Measurements from ENCODE around the gene UBE3B. TPM values are rescaled to one million over a fixed set of nuclear protein-coding genes. Genes with fewer than 3 reads are reported as not detected.

UBE3B gene
- total RNA-seq, 4 donors from 2014 or later = 42.4 to 59.2 (median 49.1) TPM

- Histone ChIP-seq H3K27ac (replicated peaks in 1 of 4) (no peak overlapping the region), H3K9me3 (no peaks in the 10 kb centered on the region), H3K4me1 (no peaks in the 10 kb centered on the region), H3K4me3 (no peak overlapping the region), H3K27me3 (peaks cover 0 to 29% (median 0%) of the 10 kb centered on the region in 4 donors), H3K36me3 (peaks cover 0 to 39% (median 24%) of the 10 kb centered on the region in 4 donors)
- TF ChIP-seq POLR2AphosphoS5 (IDR thresholded peaks at IDR 0.05) (no peak), EP300 (IDR thresholded peaks at IDR 0.05) (no peak), POLR2A (IDR thresholded peaks at IDR 0.05; ENCODE audit: low read depth) (no peak)
- TF ChIP-seq, protein P1, sequence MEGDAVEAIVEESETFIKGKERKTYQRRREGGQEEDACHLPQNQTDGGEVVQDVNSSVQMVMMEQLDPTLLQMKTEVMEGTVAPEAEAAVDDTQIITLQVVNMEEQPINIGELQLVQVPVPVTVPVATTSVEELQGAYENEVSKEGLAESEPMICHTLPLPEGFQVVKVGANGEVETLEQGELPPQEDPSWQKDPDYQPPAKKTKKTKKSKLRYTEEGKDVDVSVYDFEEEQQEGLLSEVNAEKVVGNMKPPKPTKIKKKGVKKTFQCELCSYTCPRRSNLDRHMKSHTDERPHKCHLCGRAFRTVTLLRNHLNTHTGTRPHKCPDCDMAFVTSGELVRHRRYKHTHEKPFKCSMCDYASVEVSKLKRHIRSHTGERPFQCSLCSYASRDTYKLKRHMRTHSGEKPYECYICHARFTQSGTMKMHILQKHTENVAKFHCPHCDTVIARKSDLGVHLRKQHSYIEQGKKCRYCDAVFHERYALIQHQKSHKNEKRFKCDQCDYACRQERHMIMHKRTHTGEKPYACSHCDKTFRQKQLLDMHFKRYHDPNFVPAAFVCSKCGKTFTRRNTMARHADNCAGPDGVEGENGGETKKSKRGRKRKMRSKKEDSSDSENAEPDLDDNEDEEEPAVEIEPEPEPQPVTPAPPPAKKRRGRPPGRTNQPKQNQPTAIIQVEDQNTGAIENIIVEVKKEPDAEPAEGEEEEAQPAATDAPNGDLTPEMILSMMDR (IDR thresholded peaks at IDR 0.05) = no peak
- WGBS = 73% methylated on average over 17 of the region's 18 CpGs
- intact Hi-C loops (cut with DNase I) = no loop called here
- no peak for DNase-seq (ENCODE audit: extremely low spot score)
These were observed 78.2 kb downstream of the UBE3B start for GRCh38 chr12:109555431-109556315.

DNA sequence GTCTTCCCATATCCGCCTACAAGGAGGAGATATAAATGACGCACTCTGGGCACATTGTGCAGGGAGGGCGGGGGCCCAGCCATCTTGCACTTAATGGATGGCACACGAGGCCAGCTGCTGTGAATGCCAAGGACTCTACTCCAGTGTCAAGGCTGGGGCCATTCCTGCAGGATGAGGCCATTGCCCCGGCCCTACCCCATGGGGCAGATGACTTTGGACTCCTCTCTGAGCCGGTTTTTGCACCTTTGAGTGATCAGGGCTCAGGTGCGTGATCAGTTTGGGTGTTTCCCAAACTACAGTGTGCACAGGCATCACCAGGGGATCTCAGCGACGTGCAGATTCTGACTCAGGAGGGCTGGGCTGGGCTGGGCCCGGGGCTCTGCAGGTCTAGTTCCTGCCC, 79.8 kb downstream of the UBE3B start:
- intact Hi-C loops (cut with DNase I) = no loop called here
- H3K36me3 ChIP-seq = peaks cover 0 to 54% (median 39%) of the 10 kb centered on the region in 4 donors
- H3K9me3 ChIP-seq = no peaks in the 10 kb centered on the region
- H3K27ac ChIP-seq (replicated peaks in 1 of 4) = no peak overlapping the region
- 93% methylated on average over 8 of the region's 10 CpGs for WGBS
- DNase-seq (ENCODE audit: extremely low spot score) = no peak
- H3K4me3 ChIP-seq = no peak overlapping the region
- H3K27me3 ChIP-seq = peaks cover 0 to 15% (median 0%) of the 10 kb centered on the region in 4 donors
- H3K4me1 ChIP-seq = no peaks in the 10 kb centered on the region
- TF ChIP-seq POLR2AphosphoS5 (IDR thresholded peaks at IDR 0.05) (no peak), POLR2A (IDR thresholded peaks at IDR 0.05; ENCODE audit: low read depth) (no peak), EP300 (IDR thresholded peaks at IDR 0.05) (no peak)
- TF ChIP-seq, protein P1 (IDR thresholded peaks at IDR 0.05) = no peak

- Histone ChIP-seq H3K27ac (replicated peaks in 1 of 4) (no peak overlapping the region), H3K4me3 (no peak overlapping the region), H3K36me3 (peaks cover 0 to 60% (median 43%) of the 10 kb centered on the region in 4 donors), H3K4me1 (no peaks in the 10 kb centered on the region), H3K27me3 (peaks cover 0 to 9% (median 0%) of the 10 kb centered on the region in 4 donors), H3K9me3 (no peaks in the 10 kb centered on the region)
- intact Hi-C loops (cut with DNase I) = no loop called here
- 80% methylated on average over 7 of the region's 12 CpGs for WGBS
- no peak for TF ChIP-seq POLR2AphosphoS5 (IDR thresholded peaks at IDR 0.05)
- TF ChIP-seq, protein P1 (IDR thresholded peaks at IDR 0.05) = no peak
- TF ChIP-seq POLR2A (IDR thresholded peaks at IDR 0.05; ENCODE audit: low read depth) = no peak
- TF ChIP-seq EP300 (IDR thresholded peaks at IDR 0.05) = no peak
- DNase-seq (ENCODE audit: extremely low spot score) = no peak
These were observed 80.4 kb downstream of the UBE3B start for GRCh38 chr12:109557805-109558204.

DNA sequence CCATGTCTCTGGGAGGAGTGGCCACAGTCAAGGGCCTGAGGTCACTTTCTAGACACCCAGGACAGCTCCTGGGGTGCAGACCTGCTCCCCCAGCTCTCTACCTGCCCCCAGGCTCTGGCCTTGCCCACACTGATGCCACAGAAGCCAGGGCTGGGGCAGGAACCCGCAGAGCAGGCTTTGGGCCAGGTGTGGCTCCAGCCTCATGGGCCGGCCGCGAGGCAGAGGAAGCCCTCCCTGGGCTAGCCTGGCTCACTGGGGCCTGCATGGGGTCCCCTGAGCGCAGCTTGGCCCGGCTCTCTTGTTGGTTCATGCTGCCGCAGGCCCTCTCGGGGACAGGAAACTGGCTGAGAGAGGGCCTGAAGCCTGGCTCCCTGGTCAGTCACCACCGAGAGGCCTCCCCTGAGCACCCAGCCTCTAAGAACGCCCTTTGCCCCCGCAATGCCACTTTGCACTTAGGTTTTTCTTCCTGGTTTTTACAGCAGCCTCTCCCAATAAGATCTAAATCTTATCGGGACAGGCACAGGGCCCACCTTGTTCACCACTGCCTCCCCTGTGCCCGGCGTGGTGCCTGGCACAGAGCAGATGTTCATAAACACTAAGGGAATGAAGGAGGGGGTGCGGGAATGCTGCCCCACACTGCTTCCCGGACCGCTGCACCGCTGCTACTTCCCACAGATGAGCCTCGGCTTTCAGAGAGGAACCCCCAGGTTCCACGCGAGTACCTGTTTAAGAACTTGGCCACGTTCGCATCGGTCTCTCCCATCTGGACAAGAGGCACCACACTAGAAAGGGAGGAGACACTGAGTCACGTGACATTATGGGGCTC, 81.2 kb downstream of the UBE3B start:
- Histone ChIP-seq H3K27ac (replicated peaks in 1 of 4) (no peak overlapping the region), H3K27me3 (peaks cover 0 to under 1% (median 0%) of the 10 kb centered on the region in 4 donors), H3K4me1 (no peaks in the 10 kb centered on the region), H3K9me3 (no peaks in the 10 kb centered on the region), H3K4me3 (no peak overlapping the region), H3K36me3 (peaks cover 0 to 68% (median 47%) of the 10 kb centered on the region in 4 donors)
- WGBS = 91% methylated on average over 19 of the region's 25 CpGs
- intact Hi-C loops (cut with DNase I) = no loop called here
- TF ChIP-seq, protein P1 (IDR thresholded peaks at IDR 0.05) = no peak
- no peak for TF ChIP-seq POLR2AphosphoS5 (IDR thresholded peaks at IDR 0.05)
- TF ChIP-seq POLR2A (IDR thresholded peaks at IDR 0.05; ENCODE audit: low read depth) = no peak
- TF ChIP-seq EP300 (IDR thresholded peaks at IDR 0.05) = no peak
- no peak for DNase-seq (ENCODE audit: extremely low spot score)
